Stimulated activated CD8-positive, alpha-beta memory T cell treated with anti-CD3 and anti-CD28 coated beads, Interleukin-12 subunit alpha, Interleukin-12 subunit beta, amount 100 ng/mL, for 24 hours (primary cell): ENCODE measurements around the gene KCTD16.

Source experiments
- DNase-seq: peaks from one replicate; pipeline ENCODE4 v3.0.0-alpha.2; 2020; ENCODE audit errors: extremely low read depth

Gene KCTD16

DNA sequence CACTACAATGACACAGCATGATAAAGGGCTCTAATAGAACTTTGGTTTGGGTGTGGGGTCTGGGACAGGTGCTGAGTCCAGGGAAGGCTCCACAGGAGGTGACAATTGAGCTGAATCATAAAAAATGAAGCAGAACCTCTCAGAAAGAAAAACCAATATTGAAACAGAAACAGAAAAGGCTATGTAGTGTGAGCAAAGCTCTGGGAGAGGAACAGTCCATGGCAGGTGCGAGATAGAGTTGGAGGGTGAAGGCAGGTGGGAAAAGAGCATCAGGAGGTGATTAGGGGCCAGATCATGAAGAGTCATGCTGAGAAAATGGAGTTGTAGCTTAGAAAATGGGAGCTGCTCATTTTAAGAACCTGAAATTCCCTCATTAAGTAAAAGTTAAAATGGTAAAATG, 164.9 kb downstream of the KCTD16 start:
- no peak for DNase-seq

DNA sequence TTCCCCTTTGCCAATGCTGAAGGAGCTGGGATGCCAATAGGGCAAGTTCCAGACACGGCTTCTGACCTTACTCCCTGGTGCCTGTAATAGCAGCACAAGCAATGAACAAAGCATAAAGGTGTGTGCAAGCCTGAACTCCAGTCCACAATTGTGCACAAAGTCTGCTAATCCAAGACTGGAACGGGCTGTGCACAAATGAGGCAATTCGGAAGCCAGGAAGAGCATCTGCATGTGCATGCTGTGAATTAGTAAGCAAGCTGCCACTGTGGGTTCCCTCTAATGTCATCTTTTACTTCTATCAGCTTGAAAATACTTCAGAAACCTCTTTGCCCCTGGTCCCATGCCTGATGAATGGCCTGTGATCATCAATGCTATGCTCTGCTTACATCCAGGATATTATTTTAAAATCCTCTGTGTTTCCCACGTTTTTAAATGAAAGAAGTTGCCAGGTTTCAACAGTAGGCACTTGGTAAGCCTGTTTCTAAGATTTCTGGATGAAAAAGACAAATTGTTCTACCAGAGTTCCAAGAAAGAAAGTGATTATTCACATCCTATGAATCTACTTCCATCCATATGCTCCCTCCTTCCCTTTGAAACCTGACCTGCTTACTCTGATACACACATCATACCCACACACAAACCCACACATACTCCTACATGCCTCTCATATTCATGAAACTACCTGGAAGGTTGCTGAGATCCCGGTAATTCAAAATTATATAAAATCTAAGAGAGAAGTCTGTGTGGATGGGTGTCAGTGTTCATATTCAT, 165.7 kb downstream of the KCTD16 start:
- DNase-seq = no peak

DNA sequence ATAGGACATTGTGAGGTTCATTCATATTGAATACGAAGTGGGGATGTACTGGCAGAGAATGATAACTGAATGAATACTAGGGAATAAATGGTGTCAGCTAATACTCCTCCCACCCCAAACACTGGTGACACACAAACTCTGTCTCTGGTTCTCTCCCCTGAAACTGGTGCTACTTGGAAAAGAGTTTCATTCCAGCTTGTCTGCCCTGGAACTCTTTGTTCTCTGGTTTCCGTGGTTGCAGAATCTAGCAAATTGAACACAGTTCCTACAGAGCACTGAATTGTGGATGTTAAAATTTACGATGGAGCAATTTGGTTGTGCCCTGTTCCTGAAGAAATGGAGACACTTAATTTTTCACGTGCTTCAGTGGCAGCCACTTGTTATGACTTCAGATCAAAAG, 181.7 kb downstream of the KCTD16 start:
- DNase-seq = no peak

DNA sequence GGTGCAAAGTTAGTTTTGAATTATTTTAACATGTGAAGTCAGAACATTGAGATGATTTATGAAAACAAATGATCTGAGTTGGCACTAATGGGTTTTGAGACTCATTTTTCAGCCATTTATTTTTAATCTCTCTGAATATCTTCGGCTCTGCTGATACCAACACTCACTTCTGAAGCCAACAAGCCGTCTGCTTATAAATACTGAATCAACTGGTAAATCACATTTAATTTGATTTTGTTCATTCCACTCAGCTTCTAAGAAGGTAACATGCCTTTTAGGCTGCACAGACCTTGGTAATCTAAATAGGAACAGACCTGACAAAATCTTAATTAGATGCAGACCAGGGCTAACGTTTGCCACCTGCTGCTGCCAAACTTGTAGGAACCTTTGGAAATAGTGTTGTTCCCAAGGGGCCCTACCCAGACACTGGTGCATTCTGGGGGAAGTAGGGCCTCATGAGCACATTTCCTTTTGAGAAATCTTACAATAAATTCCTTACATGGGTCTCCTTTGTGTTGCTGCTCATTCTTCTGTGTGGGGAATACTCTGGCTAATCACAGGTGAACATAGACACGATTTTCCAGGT, 182.2 kb downstream of the KCTD16 start:
- no peak for DNase-seq

DNA sequence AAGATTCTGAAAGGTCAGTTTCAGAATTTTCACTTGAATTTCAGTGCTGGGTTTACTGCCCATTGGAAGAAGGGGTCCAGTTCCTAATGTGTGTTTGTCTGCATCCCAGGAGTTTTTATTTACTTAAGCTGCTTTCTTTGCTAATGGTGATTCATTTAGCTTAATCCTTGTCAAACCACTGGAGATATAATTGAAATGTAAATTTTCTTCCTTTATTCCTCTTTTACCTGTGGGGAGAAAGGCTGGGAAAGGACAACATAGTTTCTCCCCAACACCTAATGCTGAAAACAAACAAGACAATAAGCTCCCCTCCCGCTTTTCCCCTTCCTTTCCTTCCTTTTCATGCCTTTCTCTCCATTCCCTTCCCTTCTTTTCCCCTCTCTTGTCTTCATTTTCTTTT, 185.8 kb downstream of the KCTD16 start:
- DNase-seq = no peak

DNA sequence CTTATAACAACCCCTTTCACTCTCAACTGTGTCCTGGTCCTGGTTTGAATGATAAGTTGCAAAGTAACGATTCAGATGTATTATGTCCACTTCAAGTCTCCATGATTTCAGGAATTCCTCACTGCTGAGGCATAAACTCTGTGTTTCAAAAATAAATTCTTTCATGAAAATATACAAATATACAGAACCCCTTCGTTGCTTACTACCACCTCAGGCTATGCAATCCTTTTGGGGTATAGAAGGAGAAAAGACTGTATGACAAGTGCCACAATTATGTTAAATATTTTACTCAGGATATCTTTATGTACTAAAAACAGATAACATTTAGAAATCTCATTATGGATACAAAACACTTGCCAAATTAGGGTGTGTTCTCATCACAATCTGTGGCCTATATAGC, 190.7 kb downstream of the KCTD16 start:
- no peak for DNase-seq

DNA sequence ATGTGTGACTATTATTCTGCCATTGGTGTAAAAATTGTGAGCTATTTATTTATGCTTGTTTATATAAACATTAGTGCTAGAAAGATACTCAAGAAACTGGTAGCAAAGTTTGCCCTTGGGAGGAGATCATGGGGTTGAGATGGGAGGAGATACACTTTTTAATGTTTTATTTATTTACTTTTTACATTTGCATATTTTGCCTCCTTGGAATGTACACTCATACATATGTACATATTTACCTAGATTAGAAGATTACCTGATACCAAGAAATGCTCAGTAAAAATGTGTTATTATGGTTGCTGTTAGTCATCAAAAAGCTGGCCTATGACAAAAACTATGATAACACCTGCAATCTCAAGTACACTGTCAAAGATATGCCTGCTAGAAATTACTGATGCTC, 195.2 kb downstream of the KCTD16 start:
- DNase-seq = no peak

DNA sequence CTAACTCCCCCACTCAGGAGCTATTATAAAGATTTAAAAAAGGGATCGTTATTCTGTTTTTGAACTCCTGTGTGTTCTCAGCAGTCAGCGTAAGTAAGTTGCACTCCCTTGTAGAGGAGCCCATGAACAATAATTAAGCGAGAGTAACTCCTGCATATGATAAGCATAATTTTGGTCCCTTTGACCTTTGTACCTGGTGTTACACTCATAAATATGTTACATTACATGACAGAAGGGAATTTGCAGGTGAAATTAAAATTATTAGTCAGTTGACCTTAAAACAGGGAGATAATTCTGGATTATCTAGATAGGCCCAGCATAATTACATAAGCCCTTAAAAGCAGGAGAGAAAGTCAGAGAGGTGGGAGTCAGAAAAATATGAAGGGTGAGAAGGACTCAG, 197.3 kb downstream of the KCTD16 start:
- no peak for DNase-seq

DNA sequence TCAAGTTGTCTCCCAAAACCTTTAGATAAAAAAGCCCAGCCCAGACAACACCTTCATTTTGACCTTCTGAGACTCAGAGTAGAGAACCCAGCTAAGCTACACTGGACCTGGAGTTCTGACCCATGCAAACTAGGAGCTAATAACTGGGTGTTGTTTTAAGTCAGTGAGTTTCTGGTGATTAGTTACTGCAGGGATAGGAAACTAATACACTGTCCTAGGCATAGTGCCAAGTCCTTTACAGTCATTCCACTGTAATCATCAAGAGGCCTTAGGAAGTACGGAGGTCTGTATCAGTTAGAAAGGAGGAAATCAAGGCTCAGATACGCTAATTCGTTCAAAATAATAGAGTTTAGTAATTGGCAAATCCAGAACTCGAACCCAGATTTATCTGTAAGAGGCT, 197.9 kb downstream of the KCTD16 start:
- no peak for DNase-seq

DNA sequence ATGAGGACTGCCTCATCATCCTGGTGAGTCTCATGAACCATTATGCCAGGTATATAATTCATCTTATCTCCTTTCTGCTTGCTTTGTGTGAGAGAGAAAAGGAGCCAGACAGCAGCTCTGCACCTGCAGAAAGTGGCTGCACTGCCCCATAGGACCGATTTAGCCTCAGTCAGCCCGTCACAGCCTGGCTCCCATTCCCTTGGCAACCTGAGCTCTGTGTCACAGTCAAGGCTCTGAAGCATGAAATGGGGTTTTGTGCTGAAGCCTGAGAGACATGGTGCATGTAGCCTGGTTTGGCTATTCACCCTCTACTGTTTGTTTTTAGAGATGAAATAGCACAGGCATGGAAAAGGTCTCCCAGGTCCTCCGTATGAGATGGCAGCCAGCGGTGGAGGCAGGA, 198.3 kb downstream of the KCTD16 start:
- DNase-seq = no peak

DNA sequence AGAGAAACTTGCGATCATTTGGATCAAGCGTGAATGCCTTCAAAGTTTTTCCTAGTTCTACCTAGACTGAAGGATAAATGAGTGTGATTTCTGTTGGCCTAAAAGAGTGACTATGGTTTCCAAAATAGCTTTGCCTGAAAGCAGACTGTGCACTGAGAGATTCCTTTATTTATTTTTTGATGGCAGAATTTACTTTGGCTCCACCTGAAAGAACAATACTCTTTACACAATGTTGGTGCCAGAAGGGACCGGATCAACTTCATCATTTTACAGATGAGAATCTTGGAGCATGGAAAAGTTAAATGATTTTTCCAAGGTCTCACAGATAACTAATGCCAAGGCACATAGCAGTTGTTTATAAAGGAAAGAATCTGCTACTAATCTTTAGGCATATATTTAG, 199.6 kb downstream of the KCTD16 start:
- DNase-seq = no peak

DNA sequence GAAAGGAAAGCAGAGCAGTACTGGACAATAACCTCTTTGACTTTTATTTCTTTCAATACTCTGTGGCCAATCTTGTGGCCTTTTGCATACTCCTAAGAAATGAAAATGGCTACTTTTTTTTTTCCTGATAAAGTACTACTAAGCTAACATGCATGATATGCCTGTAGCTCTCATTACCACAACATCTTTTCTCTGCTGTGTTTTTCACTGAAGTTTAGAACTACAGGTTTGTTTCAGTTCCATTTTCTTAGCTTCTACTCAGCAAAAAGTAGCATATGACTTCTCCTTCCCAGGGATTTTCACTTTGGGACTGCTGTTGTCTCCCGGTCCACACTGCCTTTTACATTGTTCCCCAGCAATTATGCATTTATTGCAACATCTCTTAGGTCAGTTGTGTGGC, 204.0 kb downstream of the KCTD16 start:
- DNase-seq = no peak

DNA sequence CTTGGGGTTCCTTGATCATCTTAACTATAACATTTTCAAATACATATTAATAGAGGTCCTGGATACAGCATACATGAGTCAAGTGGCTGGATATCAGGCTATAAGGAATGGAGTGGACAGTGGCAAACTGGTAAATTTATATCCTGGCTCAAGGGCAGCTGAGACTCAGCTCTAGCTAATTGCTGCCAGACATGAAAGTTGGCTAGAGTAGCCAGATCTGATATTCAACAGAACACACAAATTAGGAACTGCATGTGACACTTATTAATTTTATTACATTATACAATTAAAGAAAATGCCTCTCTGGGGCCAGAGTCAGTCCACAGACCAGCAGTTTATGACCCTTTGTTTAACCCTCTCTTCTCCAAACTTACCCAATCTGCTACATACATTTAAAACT, 206.5 kb downstream of the KCTD16 start:
- no peak for DNase-seq

DNA sequence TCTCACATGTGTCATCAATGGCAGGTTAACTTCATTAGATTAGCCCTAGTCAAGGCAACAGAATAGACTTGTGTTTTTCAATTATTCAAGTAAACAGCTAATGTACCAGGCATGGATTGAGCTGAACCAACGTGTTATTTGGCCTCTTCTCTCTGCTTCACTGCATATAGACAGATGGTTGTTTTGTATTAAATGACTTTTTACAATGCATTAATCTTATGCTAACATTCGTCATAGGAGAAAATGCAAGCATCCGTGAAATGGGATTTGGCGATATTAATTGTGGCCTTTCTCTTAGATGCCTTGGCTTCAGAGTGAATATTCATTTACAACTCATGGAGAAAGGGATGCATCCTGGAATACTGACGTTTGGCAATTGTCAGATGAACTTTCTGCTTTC, 208.0 kb downstream of the KCTD16 start:
- DNase-seq = no peak

DNA sequence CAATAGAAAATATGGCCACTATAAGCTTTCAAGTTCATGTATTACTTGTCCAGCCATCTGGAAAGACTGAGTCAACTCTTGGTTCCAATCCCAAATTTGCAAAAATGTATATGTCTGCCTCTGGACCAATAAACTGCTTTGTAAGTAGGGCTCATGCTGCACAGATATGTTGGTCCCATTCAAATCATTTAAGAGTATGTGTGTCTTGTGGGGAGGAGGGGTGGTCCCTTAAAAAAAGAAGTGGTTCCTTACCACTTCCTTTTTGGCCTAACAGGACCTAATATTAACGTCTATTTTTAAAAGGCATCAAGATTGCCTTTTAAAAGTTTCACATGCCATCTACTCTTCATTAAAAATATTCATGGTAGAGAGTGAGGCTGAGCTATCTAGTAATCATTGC, 214.9 kb downstream of the KCTD16 start:
- DNase-seq = no peak

DNA sequence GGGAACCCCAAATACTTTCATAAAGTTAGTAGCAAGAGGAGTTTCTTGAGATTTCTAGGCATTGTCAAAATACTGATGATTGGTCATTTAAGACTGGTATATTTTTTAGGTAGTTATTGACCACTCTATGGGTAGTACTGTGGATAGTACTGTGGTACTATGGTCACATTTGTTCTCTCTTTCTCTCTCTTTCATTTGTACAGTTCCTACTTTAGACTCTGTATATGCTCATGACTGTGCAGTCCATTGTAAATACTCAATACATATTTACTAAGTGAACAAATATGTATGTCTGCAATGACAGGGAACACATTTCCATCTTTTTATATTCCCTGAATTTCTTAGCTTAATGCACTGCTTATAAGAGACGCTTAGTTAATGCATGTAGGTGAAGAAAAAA, 215.6 kb downstream of the KCTD16 start:
- DNase-seq = no peak

DNA sequence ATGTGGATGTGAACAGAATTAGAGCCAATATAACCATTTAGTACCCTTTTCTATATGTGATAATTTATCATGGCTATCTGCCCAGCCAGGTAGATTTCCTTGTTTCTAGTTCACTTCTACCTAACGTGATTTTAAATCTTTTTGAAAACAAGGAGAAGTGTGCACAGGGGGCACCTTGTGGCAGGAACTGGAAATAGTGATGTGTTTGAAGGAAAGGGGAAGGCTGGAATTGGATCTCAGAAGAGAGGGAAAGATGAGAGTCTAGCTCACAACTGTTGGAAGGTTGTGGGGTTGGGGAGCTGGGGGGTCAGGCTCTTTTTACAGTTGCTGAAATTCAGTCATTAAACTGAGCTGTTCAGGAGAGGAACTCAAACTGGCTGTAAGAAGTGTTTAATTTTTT, 219.5 kb downstream of the KCTD16 start:
- DNase-seq = no peak

DNA sequence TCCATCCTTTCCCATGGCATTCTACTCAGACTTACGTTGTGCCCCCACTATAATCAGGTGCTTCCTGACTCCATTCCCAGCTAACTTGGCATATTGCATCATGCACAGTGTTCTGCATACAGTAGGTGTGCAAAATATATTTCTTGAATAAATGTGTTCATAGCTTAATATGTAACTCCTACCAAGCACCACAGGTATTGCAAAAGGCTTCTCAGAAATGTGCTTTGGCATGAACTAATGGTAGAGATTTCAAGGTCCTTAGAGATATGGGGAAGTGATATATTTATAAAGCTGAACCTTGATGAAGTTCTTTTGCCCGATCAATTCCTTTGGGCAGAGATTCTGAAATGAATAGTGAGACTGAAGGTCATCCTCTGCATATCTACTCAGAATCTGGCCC, 220.4 kb downstream of the KCTD16 start:
- DNase-seq = no peak

DNA sequence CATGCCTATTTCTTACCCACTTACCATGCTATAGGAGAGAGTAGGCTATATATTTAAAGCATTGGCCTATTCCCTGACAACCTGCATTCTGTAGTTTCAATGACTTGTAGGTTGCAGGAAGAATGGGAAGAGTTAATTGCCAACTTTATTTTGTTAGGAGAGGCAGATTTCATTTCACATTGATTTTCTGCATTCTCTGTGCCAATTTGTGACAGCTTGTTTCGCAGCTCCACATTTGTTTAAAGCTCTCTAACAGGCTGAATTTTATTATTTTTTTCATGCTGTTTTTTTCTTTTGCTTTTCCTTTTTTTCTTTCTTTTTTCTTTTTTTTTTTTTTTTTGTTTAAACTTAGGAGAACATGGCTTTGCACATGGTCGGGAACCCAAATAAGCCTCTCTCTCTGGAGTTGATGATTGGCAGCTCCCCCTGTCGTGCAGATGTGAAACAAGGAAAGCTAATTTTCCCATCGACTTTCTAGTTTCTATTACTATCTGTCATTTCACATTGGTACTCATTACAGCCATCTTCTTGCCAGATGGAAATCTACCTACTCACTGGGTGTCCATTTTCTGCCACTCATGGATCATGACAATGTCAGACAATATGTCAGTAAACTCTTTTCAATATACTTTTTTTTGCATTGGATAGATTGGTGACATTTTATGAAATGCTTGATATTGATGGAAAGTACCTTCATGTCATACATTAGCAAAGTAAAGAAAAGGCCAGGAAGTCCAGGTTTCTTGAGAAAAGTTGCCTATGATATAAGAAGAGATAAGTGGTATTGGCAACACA, 223.2 kb downstream of the KCTD16 start:
- DNase-seq = no peak

DNA sequence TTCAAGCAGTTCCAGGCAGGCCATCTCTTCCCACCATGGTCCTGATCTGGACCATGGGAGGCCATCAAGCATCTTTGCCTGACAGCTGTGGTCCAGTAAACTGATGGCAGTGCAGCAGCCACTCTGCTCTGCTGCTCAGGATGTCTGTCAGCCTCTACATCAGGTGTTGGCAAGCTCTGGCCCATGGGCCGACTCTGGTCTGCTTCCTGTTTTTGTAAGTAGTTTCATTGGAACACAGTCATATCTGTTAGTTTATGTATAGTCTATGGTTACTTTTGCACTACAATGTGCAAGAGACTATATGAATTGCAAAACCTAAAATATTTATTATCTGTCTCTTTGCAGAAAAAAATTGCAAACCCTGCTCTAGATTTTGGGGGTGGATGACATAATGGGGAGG, 225.0 kb downstream of the KCTD16 start:
- no peak for DNase-seq

DNA sequence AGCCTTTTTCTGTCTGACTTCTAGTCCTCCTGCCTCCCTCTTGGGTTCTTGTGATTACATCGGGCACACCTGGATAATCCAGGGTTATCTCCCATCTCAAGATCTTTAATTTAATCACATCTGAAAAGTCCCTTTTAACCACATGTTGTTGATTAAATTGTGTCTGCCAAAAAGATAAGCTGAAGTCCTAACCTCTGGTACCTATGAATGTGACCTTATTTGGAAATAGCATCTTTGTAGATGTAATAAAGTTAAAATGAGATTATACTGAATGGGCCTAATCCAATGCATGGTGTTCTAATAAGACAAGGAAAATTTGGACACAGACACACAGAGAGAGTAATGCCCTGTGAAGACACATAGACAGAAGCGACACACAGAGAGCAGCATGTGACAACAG, 232.4 kb downstream of the KCTD16 start:
- no peak for DNase-seq

DNA sequence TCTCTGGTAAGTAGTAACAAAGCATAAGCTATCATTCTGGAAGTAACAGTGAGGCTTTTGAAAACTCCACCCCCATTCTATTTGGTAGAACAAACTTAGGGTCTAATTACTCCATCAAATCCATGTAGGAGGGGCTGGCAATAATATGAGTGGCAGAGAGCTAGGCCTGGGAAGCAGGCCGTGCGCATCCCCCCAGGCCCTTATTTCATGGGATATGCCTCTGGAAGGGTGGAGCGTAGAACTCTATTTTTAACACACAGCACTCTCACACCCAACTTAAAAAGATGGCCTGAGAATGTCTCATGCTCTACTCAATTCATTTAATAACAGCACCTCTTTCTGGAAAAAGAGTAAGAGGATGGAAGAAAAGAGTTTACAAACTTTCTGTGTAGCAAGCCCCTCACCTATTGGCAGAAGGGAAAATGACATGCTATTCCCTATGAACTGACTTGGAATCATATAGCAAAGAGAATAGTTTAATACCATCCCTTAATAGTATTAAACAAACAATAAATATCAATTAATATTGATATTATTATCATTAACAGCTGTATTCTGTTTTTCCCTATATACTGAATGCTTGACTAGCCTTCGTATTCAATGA, 233.2 kb downstream of the KCTD16 start:
- no peak for DNase-seq

DNA sequence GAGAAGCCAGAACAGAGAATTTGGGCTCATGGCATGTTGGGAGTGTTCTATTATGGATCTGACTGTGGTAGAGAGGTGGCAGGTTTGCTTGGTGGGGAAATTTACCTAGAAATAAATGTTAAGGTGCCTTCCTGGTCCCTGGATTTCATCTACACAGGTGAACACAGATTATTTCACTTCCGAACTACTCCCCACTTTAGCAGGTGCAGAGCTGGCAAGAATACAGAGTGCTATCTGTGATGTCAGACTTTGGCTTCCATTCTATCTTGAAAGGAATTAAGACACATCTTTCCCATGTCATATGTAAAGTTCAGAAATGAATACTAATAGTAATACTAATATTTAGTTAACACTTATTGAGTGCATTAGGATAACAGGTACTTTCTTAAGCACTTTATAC, 234.0 kb downstream of the KCTD16 start:
- DNase-seq = no peak
